Neural progenitor cell (in vitro differentiated cells): ENCODE measurements around the gene L3MBTL2.

Experiments
- CTCF ChIP-seq: fragments of 200-600 bp; sonication (generic); IDR thresholded peaks from 2 replicates; pipeline ENCODE4 v1.5.1; 2017; ENCODE audit warnings: antibody characterized with exemption, mild to moderate bottlenecking
- EZH2 ChIP-seq: fragments of 200-600 bp; sonication (generic); IDR thresholded peaks from 2 replicates; pipeline ENCODE4 v1.6.1; 2017; ENCODE audit warnings: antibody characterized with exemption, mild to moderate bottlenecking, moderate library complexity

GRCh38 chr22:41169157-41169556 is 36.0 kb upstream of the L3MBTL2 start:
- TF ChIP-seq EZH2 (no peak), CTCF (no peak)
